ENCODE results near the gene JMJD6.
A peak's percentile ranks its signal among the peaks of the same experiment; 100 is the strongest.

Gene JMJD6

DNA sequence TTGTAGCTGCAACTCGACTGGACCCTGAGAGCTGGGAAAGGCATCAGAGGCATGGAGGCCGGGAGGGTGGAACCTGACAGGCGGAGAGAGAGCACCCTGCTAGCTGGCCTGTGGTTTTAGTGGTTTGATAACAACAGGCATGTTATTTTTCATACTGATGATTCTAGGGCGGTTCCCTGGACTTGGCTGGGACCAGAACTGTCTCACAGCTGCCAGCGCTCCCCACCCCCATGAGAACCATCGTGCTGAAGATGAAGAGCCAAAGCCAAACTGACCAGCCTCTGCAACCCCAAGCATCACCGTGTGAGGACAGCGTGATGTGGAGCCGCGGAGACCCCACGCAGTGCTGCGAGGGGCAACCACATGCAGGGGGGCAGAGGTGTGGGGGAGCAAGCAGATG lies 44.1 kb downstream of the JMJD6 start:
- Histone ChIP-seq H3K36me3 (ENCODE audit: control insufficient read depth in 5 of 5, insufficient read depth in 5 of 5, low read length in 5 of 5) (peaks cover 0 to 50% (median 33%) of the 10 kb centered on the region in 5 donors), H3K27ac (ENCODE audit: low read depth, low read length) (peak overlapping the region; percentile 30), H3K9ac (ENCODE audit: low read length in 5 of 5) (peak overlapping the region in 1 of 5 donors; percentile 14), H3K4me1 (ENCODE audit: control insufficient read depth in 5 of 5, insufficient read depth in 5 of 5, low read length in 5 of 5) (peaks cover 6 to 36% (median 28%) of the 10 kb centered on the region in 5 donors), H3K27me3 (ENCODE audit: control insufficient read depth in 5 of 5, insufficient read depth in 4 of 5, low read length in 5 of 5) (no peaks in the 10 kb centered on the region), H3K4me3 (ENCODE audit: low read depth in 1 of 5, low read length in 5 of 5) (no peak overlapping the region), H3K9me3 (ENCODE audit: control insufficient read depth in 5 of 5, low read length in 5 of 5) (no peaks in the 10 kb centered on the region)

DNA sequence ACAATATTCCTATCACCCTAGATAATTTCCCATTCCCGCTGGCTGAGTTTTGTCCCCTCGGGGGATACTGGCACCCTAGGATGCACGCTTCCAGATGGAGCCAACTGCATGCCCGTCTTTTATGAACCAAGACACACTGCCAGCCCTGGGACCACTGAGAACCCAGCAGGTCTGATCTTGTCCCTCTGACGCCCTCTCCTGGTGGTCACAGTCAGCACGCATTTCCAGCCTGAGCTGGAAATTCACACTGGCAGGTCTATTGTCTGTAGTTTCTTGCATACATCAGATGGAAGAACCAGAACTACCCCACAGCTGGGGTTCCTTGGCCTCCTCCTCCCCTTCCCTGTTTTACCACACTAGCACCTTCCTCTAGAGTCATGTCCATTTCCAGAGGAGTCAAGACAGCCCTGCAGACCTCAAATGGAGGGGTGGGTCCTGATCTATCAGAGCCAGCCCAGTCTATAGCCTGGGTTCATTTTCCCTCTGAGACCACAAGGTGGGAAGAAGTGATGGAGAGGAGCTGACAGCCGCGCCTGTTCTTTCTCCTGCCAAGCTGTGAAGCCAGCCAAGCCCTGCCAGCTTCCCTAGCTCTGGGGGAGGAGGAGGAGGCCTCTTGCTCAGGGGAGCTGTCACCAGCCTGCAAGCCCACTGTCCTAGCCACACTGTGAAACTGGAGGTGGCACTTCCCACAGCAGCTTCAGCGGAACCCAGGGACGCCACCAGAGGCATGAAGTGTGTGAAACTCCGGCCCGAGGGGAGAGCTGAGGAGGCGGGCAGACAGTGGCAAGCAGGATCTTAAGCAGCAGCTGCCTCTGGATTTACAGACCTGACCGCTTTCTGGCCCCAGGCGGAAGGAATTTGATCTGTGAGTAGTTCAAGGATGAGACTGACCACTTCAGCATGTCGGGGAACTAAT lies 44.9 kb downstream of the JMJD6 start:
- Histone ChIP-seq H3K27me3 (ENCODE audit: control insufficient read depth in 5 of 5, insufficient read depth in 4 of 5, low read length in 5 of 5) (no peaks in the 10 kb centered on the region), H3K9ac (ENCODE audit: low read length in 5 of 5) (peak overlapping the region in 1 of 5 donors; percentile 14), H3K36me3 (ENCODE audit: control insufficient read depth in 5 of 5, insufficient read depth in 5 of 5, low read length in 5 of 5) (peaks cover 0 to 58% (median 40%) of the 10 kb centered on the region in 5 donors), H3K9me3 (ENCODE audit: control insufficient read depth in 5 of 5, low read length in 5 of 5) (no peaks in the 10 kb centered on the region), H3K27ac (ENCODE audit: low read depth, low read length) (peak overlapping the region; percentile 30), H3K4me1 (ENCODE audit: control insufficient read depth in 5 of 5, insufficient read depth in 5 of 5, low read length in 5 of 5) (peaks cover 3 to 28% (median 20%) of the 10 kb centered on the region in 5 donors), H3K4me3 (ENCODE audit: low read depth in 1 of 5, low read length in 5 of 5) (no peak overlapping the region)

DNA sequence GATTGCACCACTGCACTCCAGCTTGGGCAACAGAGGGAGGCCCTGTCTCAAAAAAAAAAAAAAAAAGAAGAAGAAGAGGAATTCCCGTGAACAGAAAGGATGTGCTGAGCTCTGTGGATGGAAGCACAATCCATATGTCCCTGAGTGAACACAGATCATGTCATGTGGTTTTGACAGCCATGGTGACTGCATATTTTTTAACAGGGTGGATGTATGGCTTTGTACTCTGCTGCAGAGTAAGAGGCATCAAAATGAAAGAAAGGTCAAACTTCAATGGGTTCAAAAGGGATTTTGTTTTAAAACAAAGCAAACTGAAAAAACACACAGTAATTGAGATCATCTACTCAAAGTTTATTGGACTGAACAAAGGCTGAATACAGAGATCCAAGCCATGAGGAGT lies 47.2 kb downstream of the JMJD6 start:
- Histone ChIP-seq H3K36me3 (ENCODE audit: control insufficient read depth in 5 of 5, insufficient read depth in 5 of 5, low read length in 5 of 5) (peaks cover 0 to 54% (median 35%) of the 10 kb centered on the region in 5 donors), H3K9ac (ENCODE audit: low read length in 5 of 5) (no peak overlapping the region), H3K4me3 (ENCODE audit: low read depth in 1 of 5, low read length in 5 of 5) (no peak overlapping the region), H3K27me3 (ENCODE audit: control insufficient read depth in 5 of 5, insufficient read depth in 4 of 5, low read length in 5 of 5) (no peaks in the 10 kb centered on the region), H3K27ac (ENCODE audit: low read depth, low read length) (no peak overlapping the region), H3K4me1 (ENCODE audit: control insufficient read depth in 5 of 5, insufficient read depth in 5 of 5, low read length in 5 of 5) (peaks cover 3 to 23% (median 18%) of the 10 kb centered on the region in 5 donors), H3K9me3 (ENCODE audit: control insufficient read depth in 5 of 5, low read length in 5 of 5) (no peaks in the 10 kb centered on the region)

DNA sequence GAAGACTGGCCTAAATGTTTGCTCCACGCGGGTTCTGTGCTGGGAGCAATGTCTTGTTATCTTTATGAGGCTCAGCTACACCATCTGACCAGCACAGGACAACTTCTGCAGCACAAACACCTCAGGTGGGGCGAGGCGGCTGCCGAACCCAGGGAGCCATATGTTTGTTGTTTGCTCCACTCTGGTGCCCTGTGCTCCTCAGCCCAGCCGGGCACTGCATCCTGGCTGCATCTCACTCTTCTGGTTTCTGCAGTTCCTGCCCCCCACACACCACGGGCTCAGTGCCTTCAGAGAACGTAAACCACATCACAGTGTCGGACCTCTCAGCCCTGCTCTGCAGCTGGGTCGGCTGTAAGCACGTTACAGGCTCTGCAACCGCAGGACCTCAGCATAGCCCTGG lies 48.1 kb downstream of the JMJD6 start:
- peaks cover 3 to 23% (median 18%) of the 10 kb centered on the region in 5 donors for H3K4me1 ChIP-seq (ENCODE audit: control insufficient read depth in 5 of 5, insufficient read depth in 5 of 5, low read length in 5 of 5)
- peaks cover 0 to 45% (median 32%) of the 10 kb centered on the region in 5 donors for H3K36me3 ChIP-seq (ENCODE audit: control insufficient read depth in 5 of 5, insufficient read depth in 5 of 5, low read length in 5 of 5)
- no peaks in the 10 kb centered on the region for H3K27me3 ChIP-seq (ENCODE audit: control insufficient read depth in 5 of 5, insufficient read depth in 4 of 5, low read length in 5 of 5)
- no peak overlapping the region for H3K9ac ChIP-seq (ENCODE audit: low read length in 5 of 5)
- H3K4me3 ChIP-seq (ENCODE audit: low read depth in 1 of 5, low read length in 5 of 5): no peak overlapping the region
- H3K9me3 ChIP-seq (ENCODE audit: control insufficient read depth in 5 of 5, low read length in 5 of 5): no peaks in the 10 kb centered on the region
- H3K27ac ChIP-seq (ENCODE audit: low read depth, low read length): no peak overlapping the region

DNA sequence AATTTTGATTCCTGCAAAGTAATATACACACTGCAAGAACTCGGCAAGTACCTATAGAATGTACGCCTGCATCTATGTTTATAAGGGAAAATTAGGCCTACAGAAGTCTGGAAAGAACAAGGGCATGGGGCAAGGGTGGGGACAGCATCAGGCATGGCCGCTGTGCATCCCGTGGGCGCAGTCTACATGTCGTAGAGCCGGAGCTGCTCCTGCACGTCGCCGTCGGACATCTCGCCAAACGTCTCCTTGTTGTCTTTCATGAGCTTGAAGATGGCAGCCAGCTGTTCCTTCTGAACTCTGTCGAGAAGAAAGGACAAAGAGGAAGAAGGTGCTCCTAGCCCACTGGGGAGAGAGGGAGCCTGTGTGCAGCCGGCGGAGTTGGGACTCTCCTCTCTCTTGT lies 49.0 kb downstream of the JMJD6 start:
- H3K9ac ChIP-seq (ENCODE audit: low read length in 5 of 5): no peak overlapping the region
- peaks cover 3 to 18% (median 13%) of the 10 kb centered on the region in 5 donors for H3K4me1 ChIP-seq (ENCODE audit: control insufficient read depth in 5 of 5, insufficient read depth in 5 of 5, low read length in 5 of 5)
- no peaks in the 10 kb centered on the region for H3K27me3 ChIP-seq (ENCODE audit: control insufficient read depth in 5 of 5, insufficient read depth in 4 of 5, low read length in 5 of 5)
- no peak overlapping the region for H3K27ac ChIP-seq (ENCODE audit: low read depth, low read length)
- H3K9me3 ChIP-seq (ENCODE audit: control insufficient read depth in 5 of 5, low read length in 5 of 5): no peaks in the 10 kb centered on the region
- H3K4me3 ChIP-seq (ENCODE audit: low read depth in 1 of 5, low read length in 5 of 5): no peak overlapping the region
- peaks cover 0 to 37% (median 23%) of the 10 kb centered on the region in 5 donors for H3K36me3 ChIP-seq (ENCODE audit: control insufficient read depth in 5 of 5, insufficient read depth in 5 of 5, low read length in 5 of 5)

DNA sequence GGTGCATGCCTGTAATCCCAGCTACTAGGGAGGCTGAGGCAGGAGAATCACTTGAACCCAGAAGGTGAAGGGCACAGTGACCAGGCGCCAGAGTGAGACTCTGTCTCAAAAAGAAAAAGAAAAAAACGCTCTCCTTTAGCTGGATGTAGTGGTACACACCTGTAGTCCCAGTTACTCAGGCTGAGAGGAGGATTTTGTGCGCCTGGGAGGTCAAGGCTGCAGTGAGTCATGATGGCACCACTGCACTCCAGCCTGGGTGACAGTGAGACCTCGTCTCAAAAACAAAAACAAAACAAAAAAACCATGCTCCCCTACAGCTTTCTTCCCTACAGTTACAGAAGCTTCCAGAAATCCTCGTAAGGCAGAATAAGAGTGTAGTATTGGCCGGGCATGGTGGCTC lies 49.8 kb downstream of the JMJD6 start:
- no peak overlapping the region for H3K4me3 ChIP-seq (ENCODE audit: low read depth in 1 of 5, low read length in 5 of 5)
- peaks cover 0 to under 1% (median 0%) of the 10 kb centered on the region in 5 donors for H3K27me3 ChIP-seq (ENCODE audit: control insufficient read depth in 5 of 5, insufficient read depth in 4 of 5, low read length in 5 of 5)
- no peak overlapping the region for H3K9ac ChIP-seq (ENCODE audit: low read length in 5 of 5)
- H3K4me1 ChIP-seq (ENCODE audit: control insufficient read depth in 5 of 5, insufficient read depth in 5 of 5, low read length in 5 of 5): peaks cover under 1 to 15% (median 11%) of the 10 kb centered on the region in 5 donors
- H3K36me3 ChIP-seq (ENCODE audit: control insufficient read depth in 5 of 5, insufficient read depth in 5 of 5, low read length in 5 of 5): peaks cover 0 to 35% (median 22%) of the 10 kb centered on the region in 5 donors
- no peak overlapping the region for H3K27ac ChIP-seq (ENCODE audit: low read depth, low read length)
- no peaks in the 10 kb centered on the region for H3K9me3 ChIP-seq (ENCODE audit: control insufficient read depth in 5 of 5, low read length in 5 of 5)

DNA sequence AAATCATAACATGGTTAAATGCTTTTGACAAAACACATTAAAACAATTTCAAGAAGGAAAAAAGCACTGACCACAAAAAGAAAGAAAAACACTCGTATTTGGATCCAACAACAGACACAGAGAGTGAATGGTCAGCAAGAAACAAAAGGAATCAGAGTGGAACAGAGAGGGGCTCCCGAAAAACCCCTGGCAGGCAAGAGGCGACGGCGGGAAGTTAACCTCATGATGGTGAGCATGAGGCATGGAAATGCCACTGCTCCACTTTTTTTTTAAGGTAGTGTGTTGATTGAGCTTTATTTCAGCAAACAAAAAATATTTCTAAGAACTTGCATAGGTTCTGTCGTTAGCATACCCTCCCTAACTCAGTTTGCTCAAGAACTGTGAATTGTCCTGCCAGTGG lies 50.8 kb downstream of the JMJD6 start:
- Histone ChIP-seq H3K9ac (ENCODE audit: low read length in 5 of 5) (no peak overlapping the region), H3K9me3 (ENCODE audit: control insufficient read depth in 5 of 5, low read length in 5 of 5) (no peaks in the 10 kb centered on the region), H3K4me3 (ENCODE audit: low read depth in 1 of 5, low read length in 5 of 5) (no peak overlapping the region), H3K27me3 (ENCODE audit: control insufficient read depth in 5 of 5, insufficient read depth in 4 of 5, low read length in 5 of 5) (peaks cover 0 to 3% (median 0%) of the 10 kb centered on the region in 5 donors), H3K36me3 (ENCODE audit: control insufficient read depth in 5 of 5, insufficient read depth in 5 of 5, low read length in 5 of 5) (peaks cover 0 to 35% (median 22%) of the 10 kb centered on the region in 5 donors), H3K27ac (ENCODE audit: low read depth, low read length) (no peak overlapping the region), H3K4me1 (ENCODE audit: control insufficient read depth in 5 of 5, insufficient read depth in 5 of 5, low read length in 5 of 5) (peaks cover 4 to 15% (median 15%) of the 10 kb centered on the region in 5 donors)

DNA sequence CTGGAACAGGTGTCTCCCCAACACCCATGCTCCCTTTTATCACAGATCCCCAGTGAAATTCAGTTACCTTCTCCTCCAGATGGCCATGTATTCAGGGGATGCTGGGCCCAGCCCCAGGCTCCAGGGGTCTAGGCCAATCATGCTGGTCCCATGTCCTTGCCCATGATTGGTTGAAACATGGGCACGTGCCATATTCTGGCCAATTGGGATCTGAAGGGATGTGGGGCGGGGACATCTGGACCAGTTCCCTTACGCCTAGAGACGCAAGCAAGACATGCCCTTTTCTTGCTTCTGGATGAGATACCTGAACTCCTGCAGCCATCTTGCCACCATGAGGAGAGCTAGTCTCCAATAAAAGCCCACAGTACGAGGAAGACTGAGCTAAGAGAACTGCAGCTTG lies 51.8 kb downstream of the JMJD6 start:
- Histone ChIP-seq H3K27ac (ENCODE audit: low read depth, low read length) (no peak overlapping the region), H3K36me3 (ENCODE audit: control insufficient read depth in 5 of 5, insufficient read depth in 5 of 5, low read length in 5 of 5) (peaks cover 0 to 31% (median 22%) of the 10 kb centered on the region in 5 donors), H3K4me3 (ENCODE audit: low read depth in 1 of 5, low read length in 5 of 5) (no peak overlapping the region), H3K9ac (ENCODE audit: low read length in 5 of 5) (no peak overlapping the region), H3K27me3 (ENCODE audit: control insufficient read depth in 5 of 5, insufficient read depth in 4 of 5, low read length in 5 of 5) (peaks cover 0 to 3% (median 0%) of the 10 kb centered on the region in 5 donors), H3K9me3 (ENCODE audit: control insufficient read depth in 5 of 5, low read length in 5 of 5) (no peaks in the 10 kb centered on the region), H3K4me1 (ENCODE audit: control insufficient read depth in 5 of 5, insufficient read depth in 5 of 5, low read length in 5 of 5) (peaks cover 4 to 15% (median 15%) of the 10 kb centered on the region in 5 donors)

DNA sequence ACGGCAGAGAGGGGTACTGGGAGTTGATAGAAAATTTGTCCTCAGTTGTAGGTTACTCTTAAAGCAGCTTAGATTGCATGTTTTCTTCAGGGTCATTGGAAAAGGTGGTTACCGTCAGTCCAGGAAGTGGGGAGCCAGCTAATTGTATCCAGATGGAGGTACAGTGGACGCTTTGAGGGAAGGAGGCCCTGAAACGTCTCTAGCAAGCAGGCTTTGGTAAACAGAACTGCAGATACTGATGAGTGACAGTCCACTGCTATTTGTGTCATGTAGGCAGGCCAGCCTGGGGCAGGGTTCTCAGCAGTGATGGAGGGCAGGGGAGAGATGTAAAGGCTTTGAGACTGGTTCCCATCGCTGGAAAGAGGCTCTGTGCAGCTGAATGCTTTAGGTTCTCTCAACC lies 52.7 kb downstream of the JMJD6 start:
- no peak overlapping the region for H3K4me3 ChIP-seq (ENCODE audit: low read depth in 1 of 5, low read length in 5 of 5)

DNA sequence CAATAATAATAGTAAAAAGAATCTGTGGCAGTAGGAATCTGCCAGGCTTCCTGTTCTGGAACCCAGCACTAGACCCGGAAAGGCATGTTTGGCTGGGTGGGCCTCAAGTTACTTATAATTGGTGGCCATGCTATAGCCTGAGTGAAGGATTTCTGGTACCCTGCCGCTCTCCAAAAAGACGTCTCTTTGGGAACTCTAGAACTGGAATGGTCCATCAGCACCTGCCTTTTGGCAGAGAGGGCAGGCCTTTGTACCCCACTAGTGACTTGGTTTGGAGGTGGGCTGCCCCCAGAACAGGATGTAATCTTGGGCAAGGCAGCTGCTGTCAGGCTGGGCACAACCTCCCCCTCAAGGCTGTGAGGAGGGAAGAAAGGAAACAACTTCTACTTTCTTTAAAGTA lies 53.5 kb downstream of the JMJD6 start:
- Histone ChIP-seq H3K4me3 (ENCODE audit: low read depth in 1 of 5, low read length in 5 of 5) (no peak overlapping the region), H3K36me3 (ENCODE audit: control insufficient read depth in 5 of 5, insufficient read depth in 5 of 5, low read length in 5 of 5) (peaks cover 0 to 21% (median 14%) of the 10 kb centered on the region in 5 donors), H3K9me3 (ENCODE audit: control insufficient read depth in 5 of 5, low read length in 5 of 5) (no peaks in the 10 kb centered on the region), H3K27ac (ENCODE audit: low read depth, low read length) (no peak overlapping the region), H3K4me1 (ENCODE audit: control insufficient read depth in 5 of 5, insufficient read depth in 5 of 5, low read length in 5 of 5) (peaks cover 4 to 15% (median 15%) of the 10 kb centered on the region in 5 donors), H3K9ac (ENCODE audit: low read length in 5 of 5) (no peak overlapping the region), H3K27me3 (ENCODE audit: control insufficient read depth in 5 of 5, insufficient read depth in 4 of 5, low read length in 5 of 5) (peaks cover 0 to 3% (median 0%) of the 10 kb centered on the region in 5 donors)

More for the DNA sequence above, 52.7 kb downstream of the JMJD6 start:
- H3K27ac ChIP-seq (ENCODE audit: low read depth, low read length): no peak overlapping the region
- H3K9me3 ChIP-seq (ENCODE audit: control insufficient read depth in 5 of 5, low read length in 5 of 5): no peaks in the 10 kb centered on the region
- H3K9ac ChIP-seq (ENCODE audit: low read length in 5 of 5): no peak overlapping the region
- peaks cover 0 to 29% (median 17%) of the 10 kb centered on the region in 5 donors for H3K36me3 ChIP-seq (ENCODE audit: control insufficient read depth in 5 of 5, insufficient read depth in 5 of 5, low read length in 5 of 5)
- peaks cover 0 to 3% (median 0%) of the 10 kb centered on the region in 5 donors for H3K27me3 ChIP-seq (ENCODE audit: control insufficient read depth in 5 of 5, insufficient read depth in 4 of 5, low read length in 5 of 5)
- peaks cover 4 to 15% (median 15%) of the 10 kb centered on the region in 5 donors for H3K4me1 ChIP-seq (ENCODE audit: control insufficient read depth in 5 of 5, insufficient read depth in 5 of 5, low read length in 5 of 5)

Measured in subcutaneous abdominal adipose tissue (tissue), 5 donors.